OCI-LY7 (cell line): ENCODE data around the gene WDR7. TPM values are rescaled to one million over a fixed set of nuclear protein-coding genes. Genes with fewer than 3 reads are reported as not detected.

Experiments
- BruUV-seq: library from RNA; stranded (reverse); fragments of 400-500 nt; replicated peaks from 2 replicates; lab custom pipeline; 2021; lab: Mats Ljungman, UMichigan
- CTCF ChIA-PET: fragments of 300-600 bp; sonication (Branson Sonifier 250); formaldehyde crosslinking; loops from one replicate; lab custom pipeline; 2022; ENCODE audit warnings: antibody characterized with exemption; ENCODE audit not compliant: unreplicated experiment; lab: Charles Lee
- POLR2A ChIA-PET: fragments of 300-600 bp; sonication (Branson Sonifier 250); formaldehyde crosslinking; loops from one replicate; lab custom pipeline; 2022; ENCODE audit warnings: antibody characterized with exemption; lab: Charles Lee
- DNase-seq: peaks from one replicate; pipeline ENCODE4 v3.0.0-alpha.2; 2015; ENCODE audit warnings: low spot score
- H2AFZ ChIP-seq: fragments of 200-600 bp; sonication (generic), shearing (Covaris generic); 2 replicates; pipeline ENCODE4 v1.6.1; 2014; ENCODE audit warnings: mild to moderate bottlenecking, antibody characterized with exemption, low read length, moderate library complexity
- H3K27ac ChIP-seq: fragments of 200-600 bp; sonication (generic); 2 replicates; pipeline ENCODE4 v1.5.1; 2014; ENCODE audit warnings: mixed run types, low read depth, mild to moderate bottlenecking, moderate library complexity, low read length, inconsistent platforms; ENCODE audit not compliant: poor library complexity, severe bottlenecking
- H3K36me3 ChIP-seq: fragments of 200-600 bp; sonication (generic); 2 replicates; pipeline ENCODE4 v1.6.1; 2014; ENCODE audit warnings: mild to moderate bottlenecking, antibody characterized with exemption, low read length, moderate library complexity, mixed read lengths; ENCODE audit not compliant: insufficient read depth
- H3K4me1 ChIP-seq: fragments of 200-600 bp; sonication (generic); 2 replicates; pipeline ENCODE4 v1.5.1; 2014; ENCODE audit warnings: mild to moderate bottlenecking, low read length; ENCODE audit not compliant: insufficient read depth, poor library complexity, severe bottlenecking
- H3K4me2 ChIP-seq: fragments of 200-600 bp; sonication (generic); 2 replicates; pipeline ENCODE4 v1.6.1; 2014; ENCODE audit warnings: mild to moderate bottlenecking, low read length
- H3K4me3 ChIP-seq: fragments of 200-600 bp; sonication (generic); 2 replicates; pipeline ENCODE4 v1.5.1; 2014; ENCODE audit warnings: mild to moderate bottlenecking, low read depth, low read length; ENCODE audit not compliant: poor library complexity, severe bottlenecking
- H3K79me2 ChIP-seq: fragments of 200-600 bp; sonication (generic); 2 replicates; pipeline ENCODE4 v1.6.1; 2016; ENCODE audit warnings: low read depth, mild to moderate bottlenecking, low read length, moderate library complexity, mixed read lengths; ENCODE audit not compliant: insufficient read depth
- H3K9me2 ChIP-seq: fragments of 200-600 bp; sonication (generic); 2 replicates; pipeline ENCODE4 v1.6.1; 2016; ENCODE audit warnings: mild to moderate bottlenecking, low read length, mixed read lengths; ENCODE audit not compliant: insufficient read depth
- H3K9me3 ChIP-seq: fragments of 200-600 bp; sonication (generic); 2 replicates; pipeline ENCODE4 v1.6.1; 2014; ENCODE audit warnings: mild to moderate bottlenecking, mixed run types, low read length, mixed read lengths
- H4K20me1 ChIP-seq: fragments of 200-600 bp; sonication (generic); 2 replicates; pipeline ENCODE4 v1.6.1; 2014; ENCODE audit warnings: mild to moderate bottlenecking, antibody characterized with exemption, low read length, moderate library complexity, mixed read lengths; ENCODE audit not compliant: insufficient read depth
- EZH2phosphoT487 ChIP-seq: fragments of 200-600 bp; sonication (generic); IDR thresholded peaks from 2 replicates; pipeline ENCODE4 v1.6.1; 2018; ENCODE audit warnings: low read depth, borderline replicate concordance, mild to moderate bottlenecking, mixed run types, antibody characterized with exemption, low read length, moderate library complexity, mixed read lengths
- intact Hi-C: fragments of 100-400 bp; cut with micrococcal nuclease; formaldehyde crosslinking; loops from one replicate; pipeline ENCODE4 v1.10.0; 2022; ENCODE audit not compliant: unreplicated experiment
- total RNA-seq, 2 experiments: library from RNA; depleted of rRNA in 1 of 2; stranded (reverse); fragments of >200 nt in 1 of 2; shearing (Covaris generic) in 1 of 2; gene quantifications; 2 replicates each; pipeline ENCODE4 v1.2.3, GENCODE V29; 2014 to 2022
- TF ChIP-seq, protein P1 (sequence below): fragments of 200-600 bp; sonication (generic); conservative IDR thresholded peaks from 2 replicates; pipeline ENCODE4 v1.5.1; 2014; ENCODE audit warnings: mild to moderate bottlenecking, antibody characterized with exemption, low read length, moderate library complexity, mixed read lengths

The WDR7 gene
- total RNA-seq, 2 experiments from 2014 or later = 13.2 to 17.1 TPM

- Histone ChIP-seq H3K4me2 (no peak overlapping the region), H3K36me3 (no peaks in the 10 kb centered on the region), H2AFZ (no peak overlapping the region), H3K4me3 (no peak overlapping the region), H3K9me3 (no peaks in the 10 kb centered on the region), H4K20me1 (no peaks in the 10 kb centered on the region), H3K79me2 (no peaks in the 10 kb centered on the region), H3K27ac (no peak overlapping the region), H3K4me1 (no peaks in the 10 kb centered on the region), H3K9me2 (no peaks in the 10 kb centered on the region)
- TF ChIP-seq, protein P1, sequence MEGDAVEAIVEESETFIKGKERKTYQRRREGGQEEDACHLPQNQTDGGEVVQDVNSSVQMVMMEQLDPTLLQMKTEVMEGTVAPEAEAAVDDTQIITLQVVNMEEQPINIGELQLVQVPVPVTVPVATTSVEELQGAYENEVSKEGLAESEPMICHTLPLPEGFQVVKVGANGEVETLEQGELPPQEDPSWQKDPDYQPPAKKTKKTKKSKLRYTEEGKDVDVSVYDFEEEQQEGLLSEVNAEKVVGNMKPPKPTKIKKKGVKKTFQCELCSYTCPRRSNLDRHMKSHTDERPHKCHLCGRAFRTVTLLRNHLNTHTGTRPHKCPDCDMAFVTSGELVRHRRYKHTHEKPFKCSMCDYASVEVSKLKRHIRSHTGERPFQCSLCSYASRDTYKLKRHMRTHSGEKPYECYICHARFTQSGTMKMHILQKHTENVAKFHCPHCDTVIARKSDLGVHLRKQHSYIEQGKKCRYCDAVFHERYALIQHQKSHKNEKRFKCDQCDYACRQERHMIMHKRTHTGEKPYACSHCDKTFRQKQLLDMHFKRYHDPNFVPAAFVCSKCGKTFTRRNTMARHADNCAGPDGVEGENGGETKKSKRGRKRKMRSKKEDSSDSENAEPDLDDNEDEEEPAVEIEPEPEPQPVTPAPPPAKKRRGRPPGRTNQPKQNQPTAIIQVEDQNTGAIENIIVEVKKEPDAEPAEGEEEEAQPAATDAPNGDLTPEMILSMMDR = no peak
- TF ChIP-seq EZH2phosphoT487 = no peak
- POLR2A ChIA-PET = no interaction called here
- no peak for DNase-seq
- CTCF ChIA-PET = no interaction called here
- BruUV-seq = no TSS peak
- intact Hi-C loops = no loop called here
Observed at GRCh38 chr18:57040175-57040574, 389.0 kb downstream of the WDR7 start.

- intact Hi-C loops = no loop called here
- H3K36me3 ChIP-seq = no peaks in the 10 kb centered on the region
Observed at GRCh38 chr18:57043241-57043640, 392.1 kb downstream of the WDR7 start.

GRCh38 chr18:57048351-57048750 is 397.2 kb downstream of the WDR7 start:
- Histone ChIP-seq H3K4me2 (no peak overlapping the region), H3K9me3 (no peaks in the 10 kb centered on the region), H3K4me1 (no peaks in the 10 kb centered on the region), H3K27ac (no peak overlapping the region), H3K9me2 (no peaks in the 10 kb centered on the region), H3K4me3 (no peak overlapping the region), H3K36me3 (no peaks in the 10 kb centered on the region), H4K20me1 (no peaks in the 10 kb centered on the region), H2AFZ (no peak overlapping the region), H3K79me2 (no peaks in the 10 kb centered on the region)
- TF ChIP-seq, protein P1 = no peak
- TF ChIP-seq EZH2phosphoT487 = no peak
- ChIA-PET POLR2A (no interaction called here), CTCF (no interaction called here)
- BruUV-seq = no TSS peak
- DNase-seq = no peak
- intact Hi-C loops = no loop called here

More at GRCh38 chr18:57043241-57043640, 392.1 kb downstream of the WDR7 start:
- ChIA-PET CTCF (no interaction called here), POLR2A (no interaction called here)
- Histone ChIP-seq H3K4me1 (no peaks in the 10 kb centered on the region), H3K27ac (no peak overlapping the region), H4K20me1 (no peaks in the 10 kb centered on the region), H3K4me2 (no peak overlapping the region), H2AFZ (no peak overlapping the region), H3K9me3 (no peaks in the 10 kb centered on the region), H3K9me2 (no peaks in the 10 kb centered on the region), H3K4me3 (no peak overlapping the region), H3K79me2 (no peaks in the 10 kb centered on the region)
- no peak for DNase-seq
- no peak for TF ChIP-seq EZH2phosphoT487
- TF ChIP-seq, protein P1 = no peak
- BruUV-seq = no TSS peak
